GM12891 (cell line): ENCODE data around the gene TRABD.

Experiments
- DNase-seq: peaks from one replicate; pipeline ENCODE4 v3.0.0; 2011; ENCODE audit warnings: low spot score; ENCODE audit not compliant: insufficient read length
- FAIRE-seq: peaks from 2 replicates; lab custom pipeline; 2011; peaks lifted over from hg19 to GRCh38; lab: Jason Lieb, UNC
- PAX5 ChIP-seq: IDR thresholded peaks from 2 replicates; pipeline ENCODE4 v1.6.1; 2011; ENCODE audit warnings: low read length, moderate library complexity, mild to moderate bottlenecking; ENCODE audit not compliant: insufficient read depth, severe bottlenecking
- POLR2A ChIP-seq: IDR thresholded peaks from 2 replicates; pipeline ENCODE4 v1.6.1; 2011; ENCODE audit warnings: low read depth, low read length, control low read depth
- POLR2AphosphoS5 ChIP-seq: IDR thresholded peaks from 2 replicates; pipeline ENCODE4 v1.6.1; 2011; ENCODE audit warnings: low read depth, low read length, control low read depth
- POU2F2 ChIP-seq: IDR thresholded peaks from 2 replicates; pipeline ENCODE4 v1.6.1; 2011; ENCODE audit warnings: low read depth, mild to moderate bottlenecking, control low read depth, low read length, moderate library complexity
- SPI1 ChIP-seq: IDR thresholded peaks from 2 replicates; pipeline ENCODE4 v1.6.1; 2011; ENCODE audit warnings: low read depth, low read length, control low read depth
- TAF1 ChIP-seq: IDR thresholded peaks from 2 replicates; pipeline ENCODE4 v1.6.1; 2011; ENCODE audit warnings: low read depth, low read length, control low read depth

The TRABD gene

DNA sequence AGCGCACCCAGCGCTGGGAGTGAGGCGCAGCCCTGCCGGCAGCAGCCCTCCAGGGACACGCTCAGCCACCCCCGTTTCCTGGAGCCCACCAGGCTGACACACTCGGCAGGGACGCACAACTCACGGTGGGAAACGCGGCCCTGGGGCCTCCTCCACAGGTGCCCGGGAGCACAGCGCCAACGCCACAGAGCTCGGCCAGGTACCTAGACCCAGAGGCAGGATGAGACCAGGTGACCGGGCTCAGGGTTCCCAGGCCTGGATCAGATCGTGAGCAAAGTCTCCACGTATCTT is 41.1 kb downstream of the TRABD start:
- FAIRE-seq (no peak), DNase-seq (no peak)
- TF ChIP-seq POLR2AphosphoS5: no peak
- no peak for TF ChIP-seq POU2F2
- no peak for TF ChIP-seq PAX5
- no peak for TF ChIP-seq POLR2A
- no peak for TF ChIP-seq SPI1
- TF ChIP-seq TAF1: no peak

GRCh38 chr22:50227579-50228215 is 42.0 kb downstream of the TRABD start:
- FAIRE-seq (no peak), DNase-seq (no peak)
- TF ChIP-seq PAX5 (no peak), POU2F2 (no peak), TAF1 (no peak), POLR2A (no peak), POLR2AphosphoS5 (no peak), SPI1 (no peak)

GRCh38 chr22:50228366-50228765 is 42.7 kb downstream of the TRABD start:
- DNase-seq (no peak), FAIRE-seq (no peak)
- no peak for TF ChIP-seq PAX5
- no peak for TF ChIP-seq POU2F2
- TF ChIP-seq TAF1: no peak
- TF ChIP-seq POLR2AphosphoS5: no peak
- no peak for TF ChIP-seq POLR2A
- no peak for TF ChIP-seq SPI1

DNA sequence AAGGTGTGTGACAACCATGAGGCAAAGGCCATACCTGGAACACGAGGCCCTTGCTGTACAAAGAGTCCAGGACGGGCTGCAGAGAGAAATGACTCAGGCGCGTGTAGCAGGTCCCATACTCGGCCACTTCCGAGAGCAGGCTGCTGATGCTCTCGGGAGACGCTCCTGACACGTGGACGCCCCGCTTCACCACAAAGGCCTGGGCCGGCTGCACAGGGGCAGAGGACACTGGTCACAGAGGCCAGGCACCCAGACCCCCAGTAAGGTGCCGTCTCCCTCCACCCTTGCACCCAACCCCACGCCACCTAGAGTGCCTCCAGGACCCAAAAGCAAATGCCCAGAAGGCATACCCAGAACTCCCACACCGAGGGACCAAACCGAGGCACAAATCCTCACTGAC is 43.7 kb downstream of the TRABD start:
- TF ChIP-seq POU2F2: no peak
- no peak for TF ChIP-seq POLR2A
- no peak for TF ChIP-seq SPI1
- TF ChIP-seq POLR2AphosphoS5: no peak
- no peak for TF ChIP-seq PAX5
- TF ChIP-seq TAF1: no peak
- DNase-seq (no peak), FAIRE-seq (no peak)

DNA sequence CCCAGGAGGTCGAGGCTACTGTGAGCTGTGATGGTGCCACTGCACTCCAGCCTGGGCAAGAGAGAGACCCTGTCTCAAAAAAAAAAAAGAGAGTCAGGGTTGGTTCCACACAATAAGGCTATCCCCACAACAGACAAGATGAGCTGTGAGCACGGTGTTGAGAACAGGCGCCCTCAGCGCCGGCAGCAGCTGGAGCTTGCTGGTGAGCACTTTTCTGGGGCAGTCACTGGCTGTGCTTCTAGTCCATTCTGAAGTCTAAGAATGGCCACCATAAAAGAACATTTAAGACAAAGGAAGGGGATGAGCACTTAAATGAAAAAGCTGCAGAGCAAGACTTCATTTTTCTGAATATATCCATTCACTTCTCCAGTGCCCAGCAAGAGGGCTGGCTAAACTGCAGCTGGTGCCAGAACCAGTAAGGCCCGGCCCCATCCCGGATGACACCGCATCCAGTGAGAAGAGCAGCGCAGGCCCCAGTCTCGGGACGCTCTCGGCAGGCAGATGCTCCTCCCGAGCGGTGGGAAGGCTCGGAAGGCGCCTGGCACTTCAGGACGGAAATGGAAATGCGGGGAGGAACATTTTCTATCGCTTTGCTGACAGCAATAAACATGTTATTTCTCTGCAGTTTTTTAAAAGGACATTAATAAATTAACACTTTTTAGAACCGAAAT is 46.9 kb downstream of the TRABD start:
- DNase-seq (no peak), FAIRE-seq (no peak)
- TF ChIP-seq TAF1: no peak
- TF ChIP-seq PAX5: no peak
- TF ChIP-seq SPI1: no peak
- no peak for TF ChIP-seq POLR2AphosphoS5

DNA sequence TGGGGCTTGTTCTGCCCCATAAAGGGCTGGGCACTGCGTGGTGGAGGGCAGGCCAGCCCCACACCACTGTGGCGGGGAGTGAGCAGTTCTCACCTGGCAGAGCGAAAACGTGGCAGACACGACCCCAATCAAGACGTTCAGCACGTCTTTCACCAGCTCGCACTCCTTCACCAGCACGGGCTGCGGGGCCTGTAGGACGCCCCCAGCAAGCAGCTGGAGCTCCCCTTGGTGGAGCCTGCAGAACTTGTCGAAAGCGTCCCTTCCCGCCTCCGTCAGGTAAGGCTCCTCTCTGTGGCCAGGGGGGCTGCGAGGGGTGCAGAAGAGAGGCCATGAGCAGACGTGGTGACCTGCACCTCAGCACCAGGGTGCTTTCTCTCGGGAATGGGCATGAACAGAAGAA is 47.5 kb downstream of the TRABD start:
- DNase-seq: no peak
- no peak for FAIRE-seq
- TF ChIP-seq SPI1 (no peak), POLR2AphosphoS5 (no peak), POU2F2 (no peak), TAF1 (no peak), POLR2A (no peak), PAX5 (no peak)

DNA sequence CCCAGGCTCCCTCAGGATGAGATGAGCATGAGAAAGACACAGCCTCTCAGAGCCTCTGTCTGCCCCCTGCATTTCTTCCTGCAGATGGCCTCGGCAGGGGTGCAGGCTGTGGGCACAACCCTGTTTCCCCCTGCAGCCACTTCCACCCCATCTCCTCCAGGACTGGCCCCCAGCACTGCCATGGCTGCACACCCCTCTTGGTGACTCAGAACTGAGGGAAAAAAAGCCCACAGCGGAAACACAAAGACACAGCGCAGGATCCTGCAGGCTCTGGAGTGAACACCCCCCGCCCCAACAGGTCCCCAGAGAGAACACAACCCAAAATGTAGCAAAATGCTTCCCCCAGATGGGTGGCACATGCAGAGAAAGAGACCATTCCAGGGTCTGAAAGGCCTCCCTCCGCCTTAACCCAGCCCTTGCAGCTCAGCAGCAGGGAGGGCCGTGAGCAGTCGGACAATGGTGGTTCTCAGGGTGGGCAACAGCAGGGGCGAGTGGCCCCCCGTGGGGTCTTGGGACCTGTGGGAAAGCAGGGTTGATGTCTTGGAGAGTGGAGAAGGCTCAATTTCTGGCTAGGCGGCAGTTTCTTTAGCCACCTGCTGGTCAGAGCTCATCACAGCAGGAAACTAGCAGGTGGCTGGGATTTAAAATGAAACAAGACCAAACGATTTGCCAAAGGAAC is 51.2 kb downstream of the TRABD start:
- DNase-seq (no peak), FAIRE-seq (peak; percentile 48)
- TF ChIP-seq PAX5 (no peak), POU2F2 (no peak), POLR2AphosphoS5 (no peak), POLR2A (no peak), TAF1 (no peak)

- TF ChIP-seq POLR2AphosphoS5: no peak
- TF ChIP-seq POU2F2: no peak
- no peak for TF ChIP-seq TAF1
- TF ChIP-seq POLR2A: no peak
- TF ChIP-seq SPI1: no peak
- TF ChIP-seq PAX5: no peak
- DNase-seq (no peak), FAIRE-seq (no peak)
These were observed 53.0 kb downstream of the TRABD start for GRCh38 chr22:50238755-50239154.

DNA sequence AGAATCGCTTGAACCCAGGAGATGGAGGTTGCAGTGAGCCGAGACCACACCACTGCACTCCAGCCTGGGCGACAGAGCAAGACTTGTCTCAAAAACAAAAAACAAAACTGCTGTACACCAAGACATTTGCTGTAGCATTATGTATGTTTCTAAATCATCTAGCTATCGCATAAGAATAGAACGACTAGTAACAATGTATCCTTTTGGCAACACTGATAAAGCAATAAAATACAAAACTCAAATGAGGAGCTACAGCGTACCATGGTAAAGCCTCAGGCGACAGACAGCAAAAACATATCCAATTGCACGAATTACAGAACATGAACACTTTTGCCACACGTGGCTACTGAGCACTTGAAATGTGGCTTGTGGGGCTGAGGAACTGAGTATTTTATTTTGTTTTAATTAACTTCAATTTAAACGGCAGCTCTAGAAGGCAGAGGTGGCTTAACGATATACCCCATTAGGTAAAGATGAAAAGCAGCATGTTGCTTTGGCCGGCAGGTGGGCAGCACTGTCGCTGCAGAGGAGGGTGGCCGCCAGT is 56.8 kb downstream of the TRABD start:
- DNase-seq (no peak), FAIRE-seq (peak; percentile 20)
- TF ChIP-seq POLR2A (no peak), SPI1 (no peak), POLR2AphosphoS5 (no peak), POU2F2 (no peak)
